ENCODE results near the gene CNIH4. TPM values are rescaled to one million over a fixed set of nuclear protein-coding genes. Genes with fewer than 3 reads are reported as not detected.

CNIH4 gene
- total and polyA plus RNA-seq, 2 experiments from 2014 or later = 53.5 to 194 TPM

DNA sequence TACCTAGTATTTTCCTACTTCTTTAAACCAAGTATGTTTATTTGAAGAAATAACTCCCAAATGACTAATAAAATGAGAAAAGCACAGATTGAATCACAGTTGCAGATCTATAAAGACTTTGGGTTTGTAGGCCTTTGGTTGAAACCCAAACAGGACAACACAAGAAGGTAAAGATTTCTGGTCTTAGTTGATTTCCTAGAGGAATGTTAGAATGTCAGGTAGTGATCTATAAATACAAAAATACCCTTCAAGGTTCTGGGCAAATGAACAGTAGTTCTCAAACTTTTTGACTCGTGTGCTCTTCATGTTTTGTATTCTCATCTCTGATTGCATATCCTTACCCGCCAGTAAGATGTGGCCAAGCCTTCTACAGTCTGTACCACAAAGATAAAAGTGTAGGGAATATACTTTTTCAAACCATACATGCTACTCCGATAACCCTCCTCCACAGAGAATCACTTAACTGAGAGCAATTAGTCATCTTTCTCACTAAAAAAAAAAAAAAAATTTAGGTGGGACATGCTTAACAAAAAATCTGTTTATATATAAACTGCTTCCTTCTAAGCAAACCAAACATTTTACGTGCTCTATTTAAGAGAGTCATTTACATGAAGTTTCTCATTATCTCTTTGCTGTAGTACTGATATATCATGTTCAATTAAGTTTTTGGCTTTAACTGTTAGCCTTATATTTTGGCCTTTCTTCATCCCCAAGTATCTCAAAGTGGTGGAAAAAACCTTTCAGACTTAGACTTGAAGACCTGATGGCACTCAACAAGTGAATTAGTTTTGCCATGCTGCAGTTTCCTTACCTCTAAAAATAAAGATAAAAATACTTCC is 36.0 kb downstream of the CNIH4 start:
- Histone ChIP-seq H3K4me3 (no peak overlapping the region), H3K36me3 (ENCODE audit: insufficient read depth) (peaks cover 66% of the 10 kb centered on the region; the same call in 1 of the 2 replicates), H3K4me2 (no peak overlapping the region), H2AFZ (no peak overlapping the region), H3K79me2 (replicated peaks; ENCODE audit: insufficient read depth) (no peaks in the 10 kb centered on the region), H3K4me1 (ENCODE audit: insufficient read depth) (no peaks in the 10 kb centered on the region), H3F3A (replicated peaks; ENCODE audit: low read depth) (peaks cover 8% of the 10 kb centered on the region; the same call in 1 of the 2 replicates), H3K9me2 (ENCODE audit: insufficient read depth) (no peaks in the 10 kb centered on the region), H3K27me3 (ENCODE audit: insufficient read depth) (no peaks in the 10 kb centered on the region), H3K27ac (ENCODE audit: low read depth) (no peak overlapping the region), H4K20me1 (replicated peaks; ENCODE audit: insufficient read depth) (peaks cover 8% of the 10 kb centered on the region)
- H3K9me3 Mint-ChIP-seq = no peaks in the 10 kb centered on the region
- H3K4me3 Mint-ChIP-seq = no peak overlapping the region
- no peak for DNase-seq (ENCODE audit: low spot score)
- H3K36me3 Mint-ChIP-seq (ENCODE audit: low read depth) = peaks cover 94% of the 10 kb centered on the region
- TF ChIP-seq, protein P1, sequence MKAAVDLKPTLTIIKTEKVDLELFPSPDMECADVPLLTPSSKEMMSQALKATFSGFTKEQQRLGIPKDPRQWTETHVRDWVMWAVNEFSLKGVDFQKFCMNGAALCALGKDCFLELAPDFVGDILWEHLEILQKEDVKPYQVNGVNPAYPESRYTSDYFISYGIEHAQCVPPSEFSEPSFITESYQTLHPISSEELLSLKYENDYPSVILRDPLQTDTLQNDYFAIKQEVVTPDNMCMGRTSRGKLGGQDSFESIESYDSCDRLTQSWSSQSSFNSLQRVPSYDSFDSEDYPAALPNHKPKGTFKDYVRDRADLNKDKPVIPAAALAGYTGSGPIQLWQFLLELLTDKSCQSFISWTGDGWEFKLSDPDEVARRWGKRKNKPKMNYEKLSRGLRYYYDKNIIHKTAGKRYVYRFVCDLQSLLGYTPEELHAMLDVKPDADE (IDR thresholded peaks at IDR 0.05) = no peak
- TF ChIP-seq JUNB (IDR thresholded peaks at IDR 0.05; ENCODE audit: unreplicated experiment) (no peak), STAT1 (IDR thresholded peaks at IDR 0.05; ENCODE audit: unreplicated experiment) (no peak), POLR2AphosphoS5 (IDR thresholded peaks at IDR 0.05; ENCODE audit: low read depth) (no peak), EZH2 (IDR thresholded peaks at IDR 0.05; ENCODE audit: low read depth, unreplicated experiment) (no peak), NANOG (IDR thresholded peaks at IDR 0.05; ENCODE audit: borderline replicate concordance) (no peak), CREB1 (CRISPR knock-in tag; IDR thresholded peaks at IDR 0.05; ENCODE audit: low read depth) (no peak), ZNF114 (CRISPR knock-in tag; IDR thresholded peaks at IDR 0.05) (no peak), EZH2phosphoT487 (IDR thresholded peaks at IDR 0.05; ENCODE audit: unreplicated experiment) (no peak), ZNF331 (CRISPR knock-in tag; IDR thresholded peaks at IDR 0.05; ENCODE audit: low read depth) (no peak)
- TF ChIP-seq, protein P2, sequence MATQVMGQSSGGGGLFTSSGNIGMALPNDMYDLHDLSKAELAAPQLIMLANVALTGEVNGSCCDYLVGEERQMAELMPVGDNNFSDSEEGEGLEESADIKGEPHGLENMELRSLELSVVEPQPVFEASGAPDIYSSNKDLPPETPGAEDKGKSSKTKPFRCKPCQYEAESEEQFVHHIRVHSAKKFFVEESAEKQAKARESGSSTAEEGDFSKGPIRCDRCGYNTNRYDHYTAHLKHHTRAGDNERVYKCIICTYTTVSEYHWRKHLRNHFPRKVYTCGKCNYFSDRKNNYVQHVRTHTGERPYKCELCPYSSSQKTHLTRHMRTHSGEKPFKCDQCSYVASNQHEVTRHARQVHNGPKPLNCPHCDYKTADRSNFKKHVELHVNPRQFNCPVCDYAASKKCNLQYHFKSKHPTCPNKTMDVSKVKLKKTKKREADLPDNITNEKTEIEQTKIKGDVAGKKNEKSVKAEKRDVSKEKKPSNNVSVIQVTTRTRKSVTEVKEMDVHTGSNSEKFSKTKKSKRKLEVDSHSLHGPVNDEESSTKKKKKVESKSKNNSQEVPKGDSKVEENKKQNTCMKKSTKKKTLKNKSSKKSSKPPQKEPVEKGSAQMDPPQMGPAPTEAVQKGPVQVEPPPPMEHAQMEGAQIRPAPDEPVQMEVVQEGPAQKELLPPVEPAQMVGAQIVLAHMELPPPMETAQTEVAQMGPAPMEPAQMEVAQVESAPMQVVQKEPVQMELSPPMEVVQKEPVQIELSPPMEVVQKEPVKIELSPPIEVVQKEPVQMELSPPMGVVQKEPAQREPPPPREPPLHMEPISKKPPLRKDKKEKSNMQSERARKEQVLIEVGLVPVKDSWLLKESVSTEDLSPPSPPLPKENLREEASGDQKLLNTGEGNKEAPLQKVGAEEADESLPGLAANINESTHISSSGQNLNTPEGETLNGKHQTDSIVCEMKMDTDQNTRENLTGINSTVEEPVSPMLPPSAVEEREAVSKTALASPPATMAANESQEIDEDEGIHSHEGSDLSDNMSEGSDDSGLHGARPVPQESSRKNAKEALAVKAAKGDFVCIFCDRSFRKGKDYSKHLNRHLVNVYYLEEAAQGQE (IDR thresholded peaks at IDR 0.05; ENCODE audit: unreplicated experiment) = no peak
- TF ChIP-seq, protein P3, sequence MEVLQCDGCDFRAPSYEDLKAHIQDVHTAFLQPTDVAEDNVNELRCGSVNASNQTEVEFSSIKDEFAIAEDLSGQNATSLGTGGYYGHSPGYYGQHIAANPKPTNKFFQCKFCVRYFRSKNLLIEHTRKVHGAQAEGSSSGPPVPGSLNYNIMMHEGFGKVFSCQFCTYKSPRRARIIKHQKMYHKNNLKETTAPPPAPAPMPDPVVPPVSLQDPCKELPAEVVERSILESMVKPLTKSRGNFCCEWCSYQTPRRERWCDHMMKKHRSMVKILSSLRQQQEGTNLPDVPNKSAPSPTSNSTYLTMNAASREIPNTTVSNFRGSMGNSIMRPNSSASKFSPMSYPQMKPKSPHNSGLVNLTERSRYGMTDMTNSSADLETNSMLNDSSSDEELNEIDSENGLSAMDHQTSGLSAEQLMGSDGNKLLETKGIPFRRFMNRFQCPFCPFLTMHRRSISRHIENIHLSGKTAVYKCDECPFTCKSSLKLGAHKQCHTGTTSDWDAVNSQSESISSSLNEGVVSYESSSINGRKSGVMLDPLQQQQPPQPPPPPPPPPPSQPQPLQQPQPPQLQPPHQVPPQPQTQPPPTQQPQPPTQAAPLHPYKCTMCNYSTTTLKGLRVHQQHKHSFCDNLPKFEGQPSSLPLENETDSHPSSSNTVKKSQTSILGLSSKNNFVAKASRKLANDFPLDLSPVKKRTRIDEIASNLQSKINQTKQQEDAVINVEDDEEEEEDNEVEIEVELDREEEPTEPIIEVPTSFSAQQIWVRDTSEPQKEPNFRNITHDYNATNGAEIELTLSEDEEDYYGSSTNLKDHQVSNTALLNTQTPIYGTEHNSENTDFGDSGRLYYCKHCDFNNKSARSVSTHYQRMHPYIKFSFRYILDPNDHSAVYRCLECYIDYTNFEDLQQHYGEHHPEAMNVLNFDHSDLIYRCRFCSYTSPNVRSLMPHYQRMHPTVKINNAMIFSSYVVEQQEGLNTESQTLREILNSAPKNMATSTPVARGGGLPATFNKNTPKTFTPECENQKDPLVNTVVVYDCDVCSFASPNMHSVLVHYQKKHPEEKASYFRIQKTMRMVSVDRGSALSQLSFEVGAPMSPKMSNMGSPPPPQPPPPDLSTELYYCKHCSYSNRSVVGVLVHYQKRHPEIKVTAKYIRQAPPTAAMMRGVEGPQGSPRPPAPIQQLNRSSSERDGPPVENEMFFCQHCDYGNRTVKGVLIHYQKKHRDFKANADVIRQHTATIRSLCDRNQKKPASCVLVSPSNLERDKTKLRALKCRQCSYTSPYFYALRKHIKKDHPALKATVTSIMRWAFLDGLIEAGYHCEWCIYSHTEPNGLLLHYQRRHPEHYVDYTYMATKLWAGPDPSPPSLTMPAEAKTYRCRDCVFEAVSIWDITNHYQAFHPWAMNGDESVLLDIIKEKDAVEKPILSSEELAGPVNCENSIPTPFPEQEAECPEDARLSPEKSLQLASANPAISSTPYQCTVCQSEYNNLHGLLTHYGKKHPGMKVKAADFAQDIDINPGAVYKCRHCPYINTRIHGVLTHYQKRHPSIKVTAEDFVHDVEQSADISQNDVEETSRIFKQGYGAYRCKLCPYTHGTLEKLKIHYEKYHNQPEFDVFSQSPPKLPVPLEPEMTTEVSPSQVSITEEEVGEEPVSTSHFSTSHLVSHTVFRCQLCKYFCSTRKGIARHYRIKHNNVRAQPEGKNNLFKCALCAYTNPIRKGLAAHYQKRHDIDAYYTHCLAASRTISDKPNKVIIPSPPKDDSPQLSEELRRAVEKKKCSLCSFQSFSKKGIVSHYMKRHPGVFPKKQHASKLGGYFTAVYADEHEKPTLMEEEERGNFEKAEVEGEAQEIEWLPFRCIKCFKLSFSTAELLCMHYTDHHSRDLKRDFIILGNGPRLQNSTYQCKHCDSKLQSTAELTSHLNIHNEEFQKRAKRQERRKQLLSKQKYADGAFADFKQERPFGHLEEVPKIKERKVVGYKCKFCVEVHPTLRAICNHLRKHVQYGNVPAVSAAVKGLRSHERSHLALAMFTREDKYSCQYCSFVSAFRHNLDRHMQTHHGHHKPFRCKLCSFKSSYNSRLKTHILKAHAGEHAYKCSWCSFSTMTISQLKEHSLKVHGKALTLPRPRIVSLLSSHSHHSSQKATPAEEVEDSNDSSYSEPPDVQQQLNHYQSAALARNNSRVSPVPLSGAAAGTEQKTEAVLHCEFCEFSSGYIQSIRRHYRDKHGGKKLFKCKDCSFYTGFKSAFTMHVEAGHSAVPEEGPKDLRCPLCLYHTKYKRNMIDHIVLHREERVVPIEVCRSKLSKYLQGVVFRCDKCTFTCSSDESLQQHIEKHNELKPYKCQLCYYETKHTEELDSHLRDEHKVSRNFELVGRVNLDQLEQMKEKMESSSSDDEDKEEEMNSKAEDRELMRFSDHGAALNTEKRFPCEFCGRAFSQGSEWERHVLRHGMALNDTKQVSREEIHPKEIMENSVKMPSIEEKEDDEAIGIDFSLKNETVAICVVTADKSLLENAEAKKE (CRISPR knock-in tag; IDR thresholded peaks at IDR 0.05) = no peak
- TF ChIP-seq, protein P4, sequence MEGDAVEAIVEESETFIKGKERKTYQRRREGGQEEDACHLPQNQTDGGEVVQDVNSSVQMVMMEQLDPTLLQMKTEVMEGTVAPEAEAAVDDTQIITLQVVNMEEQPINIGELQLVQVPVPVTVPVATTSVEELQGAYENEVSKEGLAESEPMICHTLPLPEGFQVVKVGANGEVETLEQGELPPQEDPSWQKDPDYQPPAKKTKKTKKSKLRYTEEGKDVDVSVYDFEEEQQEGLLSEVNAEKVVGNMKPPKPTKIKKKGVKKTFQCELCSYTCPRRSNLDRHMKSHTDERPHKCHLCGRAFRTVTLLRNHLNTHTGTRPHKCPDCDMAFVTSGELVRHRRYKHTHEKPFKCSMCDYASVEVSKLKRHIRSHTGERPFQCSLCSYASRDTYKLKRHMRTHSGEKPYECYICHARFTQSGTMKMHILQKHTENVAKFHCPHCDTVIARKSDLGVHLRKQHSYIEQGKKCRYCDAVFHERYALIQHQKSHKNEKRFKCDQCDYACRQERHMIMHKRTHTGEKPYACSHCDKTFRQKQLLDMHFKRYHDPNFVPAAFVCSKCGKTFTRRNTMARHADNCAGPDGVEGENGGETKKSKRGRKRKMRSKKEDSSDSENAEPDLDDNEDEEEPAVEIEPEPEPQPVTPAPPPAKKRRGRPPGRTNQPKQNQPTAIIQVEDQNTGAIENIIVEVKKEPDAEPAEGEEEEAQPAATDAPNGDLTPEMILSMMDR (conservative IDR thresholded peaks at IDR 0.05; ENCODE audit: low read depth in 2 of 2) = no peak
- ATAC-seq = no peak
- no peak overlapping the region for H3K27ac Mint-ChIP-seq
- H3K4me1 Mint-ChIP-seq = no peaks in the 10 kb centered on the region
- H3K27me3 Mint-ChIP-seq (ENCODE audit: insufficient read depth, low read depth, poor library complexity) = no peaks in the 10 kb centered on the region
